Measurements from ENCODE around the gene GRWD1.
A peak's percentile ranks its signal among the peaks of the same experiment; 100 is the strongest.

GRCh38 chr19:48479686-48480085 lies 33.9 kb downstream of the GRWD1 start:
- TF ChIP-seq CTCF (IDR thresholded peaks at IDR 0.05; ENCODE audit: control extremely low read depth in 1 of 3, insufficient read depth in 1 of 3, low read depth in 1 of 3, low read length in 3 of 3) = no peak
- no peak; a peak in 1 of 3 replicates for TF ChIP-seq POLR2A (IDR thresholded peaks at IDR 0.05; ENCODE audit: control extremely low read depth in 1 of 2, low read depth in 2 of 2, low read length in 2 of 2)
- peak; percentile 46; the same call in 1 of the 2 replicates for TF ChIP-seq POLR2AphosphoS5 (IDR thresholded peaks at IDR 0.05; ENCODE audit: low read depth, low read length)
- no peak for TF ChIP-seq PHF8 (conservative IDR thresholded peaks at IDR 0.05; ENCODE audit: low read depth, low read length)
- no peak for TF ChIP-seq RAD21 (IDR thresholded peaks at IDR 0.05 in 1 of 2, conservative IDR thresholded peaks at IDR 0.05 in 1 of 2; ENCODE audit: low read depth in 2 of 2, low read length in 2 of 2)
- TF ChIP-seq CHD2 (IDR thresholded peaks at IDR 0.05; ENCODE audit: low read length) = no peak
- no peak for TF ChIP-seq USF2 (IDR thresholded peaks at IDR 0.05; ENCODE audit: low read length)
- no peak for TF ChIP-seq CREB1 (IDR thresholded peaks at IDR 0.05)
- TF ChIP-seq GABPA (IDR thresholded peaks at IDR 0.05; ENCODE audit: borderline replicate concordance, insufficient read depth, low read length) = no peak
- no peak for TF ChIP-seq BCL11A (IDR thresholded peaks at IDR 0.05; ENCODE audit: low read depth in 2 of 2, low read length in 2 of 2)
- no peak for TF ChIP-seq SIN3A (conservative IDR thresholded peaks at IDR 0.05 in 1 of 2, IDR thresholded peaks at IDR 0.05 in 1 of 2; ENCODE audit: low read depth in 1 of 2, low read length in 2 of 2)
- TF ChIP-seq MAX (IDR thresholded peaks at IDR 0.05) = no peak
